Activated CD4-positive, alpha-beta T cell treated with anti-CD3 and anti-CD28 coated beads, Interleukin-2, amount 50 U/mL, for 16 hours (primary cell): Measurements from ENCODE around the gene SLC35F1.

Experiments
- DNase-seq: peaks from one replicate; pipeline ENCODE4 v3.0.0-alpha.2; 2020

SLC35F1 gene

DNA sequence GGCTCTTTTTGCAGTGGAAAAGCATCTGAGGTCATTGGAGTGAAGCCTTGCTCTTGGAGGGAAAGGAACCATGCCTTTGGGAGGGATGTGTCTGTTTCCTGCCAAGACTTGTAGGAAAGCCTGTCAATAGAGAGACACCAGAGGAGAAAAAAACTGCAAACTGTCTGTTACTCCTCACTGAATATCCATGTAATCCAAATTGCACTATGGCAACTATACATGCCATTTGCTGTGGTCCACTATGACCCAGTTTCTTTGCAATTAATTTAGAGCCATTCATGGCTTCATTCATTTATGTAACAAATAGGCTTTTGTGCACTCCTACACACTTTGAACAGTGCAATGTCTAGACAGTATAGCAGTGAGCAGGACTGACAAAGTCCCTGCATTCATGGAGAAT, 296.5 kb downstream of the SLC35F1 start:
- no peak for DNase-seq

DNA sequence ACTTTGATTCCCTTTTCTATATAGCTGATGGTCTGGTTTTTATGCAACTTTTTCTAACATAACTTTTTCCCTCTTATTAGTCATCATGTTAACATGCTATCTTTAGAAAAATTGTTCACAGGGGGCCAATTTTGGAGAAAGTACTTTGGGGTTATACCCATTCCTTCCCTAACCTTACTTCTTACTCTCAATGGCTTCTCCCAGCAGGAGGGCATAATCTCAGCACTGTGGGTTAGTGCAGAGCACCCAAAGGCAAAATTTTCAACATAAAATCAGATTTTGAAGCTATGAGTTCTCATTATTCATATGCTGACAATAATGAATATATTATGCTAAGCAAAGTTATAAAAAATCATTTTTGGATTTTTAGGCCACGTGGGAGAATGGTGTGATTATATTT, 299.2 kb downstream of the SLC35F1 start:
- DNase-seq: no peak

DNA sequence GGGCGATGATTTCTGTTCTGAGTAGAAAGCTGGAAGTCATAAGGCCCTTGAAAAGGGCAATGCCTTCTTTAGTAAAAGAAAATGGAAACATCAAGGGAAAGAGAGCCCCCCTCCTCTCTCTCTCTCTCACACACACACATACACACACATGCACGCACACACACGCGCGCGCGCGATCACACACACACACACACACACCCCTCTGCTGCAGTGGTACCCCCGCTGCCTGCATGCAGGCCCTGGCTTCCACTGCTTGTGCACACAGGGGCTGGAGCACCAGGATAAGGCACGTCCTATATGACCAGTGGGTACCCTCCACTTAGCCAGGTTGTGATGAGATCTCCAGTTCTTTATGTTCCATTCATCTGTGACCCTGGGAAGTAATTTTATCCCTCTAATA, 300.9 kb downstream of the SLC35F1 start:
- DNase-seq: no peak

DNA sequence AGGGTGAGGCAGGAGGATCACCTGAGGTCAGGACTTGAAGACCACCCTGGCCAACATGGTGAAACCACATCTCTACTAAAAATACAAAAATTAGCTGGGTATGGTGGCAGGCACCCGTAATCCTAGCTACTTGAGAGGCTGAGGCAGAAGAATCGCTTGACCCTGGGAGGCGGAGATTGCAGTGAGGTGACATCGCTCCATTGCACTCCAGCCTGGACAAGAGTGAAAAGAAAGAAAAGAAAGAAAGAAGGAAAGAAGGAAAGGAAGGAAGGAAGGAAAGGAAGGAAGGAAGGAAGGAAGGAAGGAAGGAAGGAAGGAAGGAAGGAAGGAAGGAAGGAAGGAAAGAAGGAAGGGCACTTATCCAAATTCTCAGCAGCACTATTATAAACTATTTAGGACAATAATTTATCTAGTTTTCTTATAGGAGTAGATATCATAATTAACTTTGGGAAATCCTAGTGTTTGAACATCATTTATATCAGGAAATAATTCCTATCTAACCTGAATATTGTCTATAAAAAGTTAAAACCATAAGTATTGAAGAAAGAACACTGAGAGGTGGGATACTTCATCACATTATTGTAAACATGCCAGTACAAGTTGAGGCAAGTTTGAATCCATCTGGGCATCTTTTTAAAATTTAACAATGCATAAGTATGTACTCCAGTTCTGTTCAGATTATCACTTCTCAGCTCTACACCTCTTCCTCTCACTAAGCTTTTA, 305.5 kb downstream of the SLC35F1 start:
- DNase-seq: no peak

DNA sequence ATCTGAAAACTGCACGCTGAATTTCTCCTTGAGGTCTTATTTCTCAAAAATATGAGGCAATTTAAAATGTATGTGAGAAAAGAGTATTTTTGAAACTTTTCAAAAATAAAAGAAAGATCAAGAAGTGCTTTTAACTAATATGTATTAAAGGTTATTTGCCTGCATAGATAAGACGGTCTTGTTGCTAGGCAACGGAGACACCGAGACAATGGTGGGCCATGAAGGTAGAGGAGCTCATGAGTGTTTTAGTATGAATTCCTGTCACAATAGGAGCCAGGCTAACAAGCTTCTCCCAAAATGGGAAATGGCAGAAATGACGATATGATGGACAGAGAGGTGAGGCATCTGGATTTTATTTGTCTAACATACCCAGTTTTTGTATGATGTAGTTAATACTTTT, 308.2 kb downstream of the SLC35F1 start:
- DNase-seq: no peak

DNA sequence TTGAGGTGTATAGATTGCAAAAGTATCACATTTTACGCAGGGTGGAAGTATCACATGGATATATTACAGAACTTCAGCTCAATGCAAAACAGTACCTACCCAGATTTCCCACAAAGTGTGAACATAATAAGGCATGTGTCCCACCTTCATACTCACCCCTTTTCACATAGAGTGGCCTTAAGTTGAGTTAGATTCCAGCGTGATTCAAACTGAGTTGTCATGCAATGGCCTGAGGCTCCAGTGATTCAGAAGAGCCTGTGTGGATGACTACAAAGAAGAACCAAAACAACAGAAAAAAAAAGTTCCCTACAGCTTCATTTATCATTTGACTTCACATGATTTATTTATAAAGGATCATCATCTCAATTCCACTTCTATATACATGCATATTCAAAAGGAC, 309.7 kb downstream of the SLC35F1 start:
- no peak for DNase-seq

DNA sequence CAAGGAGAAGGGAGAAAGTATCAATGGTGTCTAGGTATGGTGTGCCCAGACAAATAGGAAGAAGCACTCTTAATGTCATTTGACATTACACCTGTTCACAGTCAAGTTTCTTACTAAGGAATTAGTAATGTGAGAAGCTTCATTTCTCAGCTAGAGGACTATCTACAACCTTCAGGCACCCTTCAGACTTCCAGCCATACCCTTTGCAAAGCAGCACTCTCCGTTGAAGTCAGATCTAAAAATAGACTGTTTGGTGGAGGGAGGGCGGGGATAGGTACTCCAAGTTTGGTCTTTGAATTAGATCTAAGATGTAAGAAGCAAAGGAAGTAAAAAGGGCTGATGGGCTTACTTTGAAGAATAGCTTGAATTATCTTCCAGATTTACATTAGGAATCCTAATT, 311.1 kb downstream of the SLC35F1 start:
- DNase-seq: no peak

DNA sequence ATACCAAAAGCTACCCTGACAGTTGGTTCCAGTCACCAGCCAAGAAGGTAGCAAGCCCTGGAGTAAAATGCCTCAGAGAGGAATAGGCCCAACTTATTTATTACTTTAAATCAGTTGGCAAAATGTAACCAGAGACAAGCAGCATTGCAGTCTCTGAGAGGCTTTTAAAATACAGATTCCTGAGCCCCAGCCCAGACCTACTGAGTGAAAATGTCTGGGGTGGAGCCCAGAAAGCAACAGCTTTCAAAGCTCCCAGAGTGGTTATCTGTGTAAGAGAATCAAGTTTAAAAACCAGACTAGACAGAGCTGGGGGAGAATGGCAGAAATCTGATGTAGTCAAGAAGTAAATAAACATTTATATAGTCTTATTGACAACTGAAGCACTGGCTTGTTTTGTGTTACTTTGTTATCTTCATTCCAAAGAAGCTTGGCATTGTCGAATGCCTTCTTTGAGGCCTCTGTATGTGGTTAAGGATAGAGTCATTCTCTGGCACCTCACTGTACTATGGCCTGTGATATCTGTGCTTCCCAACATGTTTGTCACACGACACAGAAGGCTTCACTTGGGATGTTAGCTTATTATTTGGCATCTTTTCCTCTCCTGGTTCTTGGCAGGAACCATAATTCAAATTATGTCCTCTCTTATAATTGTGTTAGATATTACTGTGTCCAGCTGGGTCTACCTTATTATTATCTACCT, 313.5 kb downstream of the SLC35F1 start:
- no peak for DNase-seq

DNA sequence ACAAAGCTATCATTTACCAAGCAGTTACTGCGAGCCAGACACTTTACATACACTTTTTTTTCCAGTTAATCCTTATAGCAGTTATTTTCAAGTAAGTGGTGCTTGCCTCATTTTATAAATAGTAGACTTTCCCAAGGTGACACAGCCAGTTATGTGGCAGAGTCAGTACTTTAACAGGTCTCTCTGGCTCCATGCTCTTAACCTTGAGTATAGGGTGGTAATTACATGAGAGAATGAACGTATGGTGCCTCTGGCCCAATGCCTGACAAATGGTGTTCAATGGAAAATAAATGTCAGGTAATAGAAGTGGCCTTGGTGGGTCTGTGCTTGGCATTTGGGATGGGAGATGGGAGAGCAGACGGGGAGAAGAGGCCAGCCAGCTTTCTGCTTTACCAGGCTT, 316.3 kb downstream of the SLC35F1 start:
- no peak for DNase-seq

DNA sequence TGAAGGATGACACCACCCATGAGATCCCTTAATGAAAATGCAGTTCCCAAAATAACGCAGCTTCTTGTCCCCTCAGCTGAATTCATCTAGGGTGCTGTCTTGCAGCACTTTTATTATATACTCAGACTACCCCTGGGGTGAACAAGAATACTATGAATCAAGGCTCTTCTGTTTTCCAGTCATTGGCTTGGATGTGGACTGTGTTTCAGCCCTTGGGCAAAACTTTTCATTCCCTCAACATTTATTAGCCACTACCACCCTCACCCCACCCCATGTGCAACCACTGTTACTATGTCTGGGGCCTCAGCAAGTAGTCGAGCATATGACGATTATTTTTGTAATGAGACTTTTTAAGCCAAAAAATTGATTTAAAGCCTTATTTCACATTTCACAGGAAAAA, 321.8 kb downstream of the SLC35F1 start:
- DNase-seq: no peak

DNA sequence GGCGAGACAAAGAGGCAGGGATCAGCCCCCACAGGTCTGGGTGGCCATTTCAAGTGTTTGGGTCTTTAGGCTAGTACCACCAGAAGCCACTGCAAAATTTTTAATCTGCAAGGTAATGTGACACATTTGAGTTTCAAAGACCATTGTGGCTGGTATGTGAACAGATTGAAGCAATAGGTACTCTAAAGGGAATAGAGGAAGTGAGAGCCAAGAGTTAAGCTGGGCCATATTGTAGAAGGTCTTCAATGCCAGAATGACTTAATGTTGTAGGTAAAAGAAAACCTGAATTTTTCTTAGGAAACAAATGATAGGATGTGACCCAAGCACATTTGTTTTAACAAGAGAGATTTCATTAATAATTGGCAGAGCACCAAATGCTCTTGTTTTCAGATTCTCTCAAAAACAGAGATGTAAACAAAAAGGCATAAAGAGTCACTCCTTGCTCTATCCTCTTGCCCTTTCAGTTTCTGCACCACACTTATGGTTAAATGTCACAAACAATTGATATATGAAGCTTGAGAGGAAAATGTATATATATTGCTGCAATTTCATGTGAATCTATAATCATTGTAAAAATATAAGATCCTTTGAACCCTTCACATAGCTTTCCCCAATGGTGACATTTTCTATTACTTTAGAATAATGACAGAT, 333.9 kb downstream of the SLC35F1 start:
- DNase-seq: no peak

DNA sequence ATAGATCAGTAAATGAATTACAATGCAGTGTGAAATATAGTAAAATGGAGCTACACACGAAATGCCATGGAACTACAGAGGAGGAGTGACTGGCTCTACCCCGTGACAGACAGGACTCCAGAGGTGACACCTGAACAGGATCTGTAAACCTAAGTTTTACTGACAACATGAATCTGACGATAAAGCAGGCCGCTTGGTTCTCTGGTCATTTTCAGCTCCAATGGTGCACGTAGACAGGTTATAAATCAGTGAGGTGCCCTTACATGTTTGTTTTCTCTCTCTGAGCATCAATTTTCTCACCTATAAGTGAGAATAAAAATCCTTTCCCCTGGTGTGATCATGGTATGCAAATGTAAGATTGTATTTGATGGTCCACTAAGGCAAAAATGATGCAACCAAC, 339.3 kb downstream of the SLC35F1 start:
- no peak for DNase-seq

DNA sequence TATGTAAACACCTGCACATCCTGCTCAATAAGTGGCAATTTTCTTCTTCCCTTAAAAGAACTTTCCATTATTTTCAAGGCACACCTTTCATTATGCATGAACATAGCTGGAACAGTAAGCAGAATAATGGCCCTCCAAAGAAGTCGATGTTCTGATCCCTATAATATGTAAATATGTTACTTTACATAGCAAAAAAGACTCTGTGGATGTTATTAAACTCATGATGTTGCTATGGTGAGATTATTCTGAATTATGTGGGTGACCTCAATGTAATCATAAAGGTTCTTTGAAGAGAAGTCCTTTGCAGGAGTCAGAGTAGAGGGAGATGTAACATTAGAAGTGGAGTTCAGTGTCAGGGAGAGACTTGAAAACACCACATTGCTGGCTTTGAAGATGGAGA, 341.1 kb downstream of the SLC35F1 start:
- DNase-seq: no peak

DNA sequence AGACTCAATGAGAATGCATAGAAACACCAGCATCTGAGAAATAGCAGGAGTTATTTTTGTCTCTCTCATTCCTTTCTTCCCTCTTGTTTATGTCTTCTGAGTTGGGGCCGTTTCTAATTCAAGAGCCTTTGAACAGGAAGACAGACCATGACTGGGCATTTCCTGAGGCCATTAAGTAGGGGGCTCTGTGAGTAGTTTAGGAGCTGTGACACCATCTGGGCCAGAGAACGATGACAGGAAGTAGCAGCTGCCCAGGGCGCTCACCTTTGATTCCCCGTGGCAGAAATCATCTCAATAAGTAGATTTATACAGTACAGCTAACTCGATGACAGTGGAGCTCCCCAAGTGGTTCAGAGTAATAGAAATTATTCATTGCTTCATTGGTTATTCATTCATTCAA, 342.6 kb downstream of the SLC35F1 start:
- DNase-seq: no peak

DNA sequence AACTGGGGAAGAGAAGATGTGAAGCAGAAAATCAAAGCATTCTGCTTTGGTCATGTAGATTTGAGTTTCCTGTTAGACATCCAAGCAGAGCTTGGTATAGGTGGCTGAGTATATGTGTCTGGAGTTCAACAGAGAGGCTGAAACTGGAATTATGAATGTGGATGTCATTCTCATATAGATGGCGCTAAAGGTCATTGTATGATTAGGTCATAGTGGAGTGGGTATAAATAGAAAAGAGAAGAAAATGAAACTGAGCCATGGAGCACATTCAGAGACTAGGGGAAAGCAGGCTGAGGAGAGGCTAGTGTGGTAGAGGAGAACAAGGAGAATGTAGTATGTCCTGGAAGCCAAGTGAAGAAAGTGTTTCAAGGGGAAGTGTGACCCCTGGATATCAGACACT, 345.4 kb downstream of the SLC35F1 start:
- DNase-seq: no peak

DNA sequence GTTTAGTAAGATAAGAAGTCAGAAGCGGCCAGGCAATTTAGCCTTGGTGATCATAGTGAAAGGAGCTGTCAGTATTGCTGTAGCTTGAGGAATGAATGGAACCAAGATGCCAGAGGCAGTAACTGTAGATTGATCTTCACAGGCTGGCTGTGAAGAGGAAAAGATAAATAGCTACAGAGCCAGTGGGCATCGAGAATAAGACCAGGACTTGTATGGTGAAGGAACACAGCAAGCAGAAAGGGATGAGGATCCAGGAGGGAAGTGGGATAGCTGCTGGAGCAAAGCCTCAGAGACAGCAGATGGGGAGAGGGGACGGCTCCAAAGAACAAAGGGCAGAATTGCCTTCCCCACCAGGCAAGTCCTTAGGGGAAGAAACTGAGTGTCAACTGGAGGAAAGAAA, 346.7 kb downstream of the SLC35F1 start:
- DNase-seq: no peak

DNA sequence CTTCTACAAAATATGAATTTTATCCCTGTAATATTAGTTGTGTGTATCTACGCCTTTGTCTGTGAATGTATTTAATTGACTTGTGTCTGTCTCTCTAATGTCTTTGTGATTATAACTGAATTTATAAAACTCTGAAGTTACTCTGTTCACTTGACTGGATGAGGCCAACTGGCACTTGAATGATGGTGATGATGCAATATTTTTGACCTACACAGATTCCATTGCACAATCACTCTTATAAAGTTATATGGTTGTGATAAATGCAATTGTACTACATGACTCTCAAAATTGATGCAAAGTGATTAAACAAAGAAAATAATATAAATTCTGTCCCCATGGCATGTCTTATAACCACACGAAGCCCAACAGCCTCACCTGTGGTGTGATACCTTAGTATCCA, 353.8 kb downstream of the SLC35F1 start:
- no peak for DNase-seq

DNA sequence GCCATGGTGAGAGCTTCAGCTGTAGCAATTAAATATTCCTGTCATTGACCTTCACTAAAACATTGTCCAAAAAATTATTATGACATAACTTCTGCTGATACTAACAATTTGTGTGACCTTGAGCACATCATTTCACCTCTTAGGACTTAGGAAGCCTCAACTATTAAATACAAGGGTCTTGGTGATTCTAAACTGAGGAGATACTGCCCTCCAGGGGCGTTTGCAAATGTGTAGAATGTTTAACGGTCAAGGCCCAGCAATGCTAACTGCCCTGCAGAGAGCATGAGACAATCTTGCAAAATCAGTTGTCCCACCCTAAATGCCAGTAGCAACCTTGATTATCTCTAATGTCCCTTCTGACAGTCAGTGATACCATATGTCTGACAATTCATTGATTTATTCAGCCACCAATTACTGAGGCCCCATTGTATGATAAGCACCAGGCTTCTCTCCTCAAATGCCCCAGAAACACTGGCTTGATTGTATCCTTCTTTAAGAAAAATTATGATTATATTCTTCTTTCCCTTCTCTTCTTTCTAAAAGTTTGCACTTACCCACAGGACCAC, 356.9 kb downstream of the SLC35F1 start:
- DNase-seq: no peak

DNA sequence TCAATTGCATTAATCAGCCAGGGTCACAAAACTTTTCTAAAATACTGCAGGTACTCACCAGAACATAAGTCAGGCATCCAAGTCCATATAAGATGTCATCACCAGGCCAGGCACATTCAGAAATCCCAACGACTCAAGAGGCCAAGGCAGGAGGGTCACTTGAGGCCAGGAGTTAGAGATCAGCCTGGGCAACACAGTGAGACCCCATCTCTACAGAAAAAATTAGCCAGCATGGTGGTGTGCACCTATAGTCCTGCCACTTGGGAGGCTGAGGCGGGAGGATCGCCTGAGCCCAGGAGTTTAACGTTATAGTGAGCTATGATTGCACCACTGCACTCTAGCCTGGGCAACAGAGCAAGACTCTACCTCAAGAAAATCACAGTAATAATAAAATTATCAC, 362.6 kb downstream of the SLC35F1 start:
- no peak for DNase-seq

DNA sequence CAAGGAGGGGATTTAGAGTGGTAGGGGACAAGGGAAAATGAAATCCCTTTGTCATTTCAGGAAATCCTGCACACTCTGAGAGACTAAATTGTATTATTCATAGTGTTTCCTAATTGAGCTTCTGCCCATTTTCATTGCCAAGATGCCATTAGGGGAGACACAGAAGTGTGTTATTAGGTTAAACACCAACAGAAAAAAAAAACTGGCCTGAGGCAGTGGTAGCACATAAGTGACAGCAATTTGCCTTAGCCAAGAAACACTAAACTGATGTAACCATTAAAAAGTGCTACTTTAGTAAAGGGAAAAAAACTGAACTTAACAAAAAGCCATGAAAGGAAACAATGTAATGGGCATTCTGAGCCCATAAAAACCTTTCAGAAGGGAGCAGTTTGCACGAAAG, 370.6 kb downstream of the SLC35F1 start:
- no peak for DNase-seq

DNA sequence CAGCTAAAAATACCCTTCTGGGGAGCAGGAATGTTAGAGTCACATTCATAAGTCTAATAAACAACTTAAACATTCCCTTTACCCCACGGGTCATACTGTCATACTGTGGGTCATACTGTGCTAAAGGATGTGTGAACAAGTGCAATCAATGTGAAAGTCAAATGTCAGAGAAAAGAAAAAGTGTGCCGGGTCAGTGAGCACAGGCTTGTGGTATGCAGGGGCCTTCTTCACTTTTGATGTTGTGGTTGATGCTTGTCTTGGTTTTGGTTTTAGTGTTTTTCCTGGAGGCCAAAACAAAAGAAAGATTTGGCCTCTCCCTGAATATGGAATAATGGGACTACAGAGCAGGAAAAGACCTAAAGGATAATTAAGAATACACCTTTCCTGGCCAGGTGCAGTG, 373.1 kb downstream of the SLC35F1 start:
- peak; percentile 6 for DNase-seq

DNA sequence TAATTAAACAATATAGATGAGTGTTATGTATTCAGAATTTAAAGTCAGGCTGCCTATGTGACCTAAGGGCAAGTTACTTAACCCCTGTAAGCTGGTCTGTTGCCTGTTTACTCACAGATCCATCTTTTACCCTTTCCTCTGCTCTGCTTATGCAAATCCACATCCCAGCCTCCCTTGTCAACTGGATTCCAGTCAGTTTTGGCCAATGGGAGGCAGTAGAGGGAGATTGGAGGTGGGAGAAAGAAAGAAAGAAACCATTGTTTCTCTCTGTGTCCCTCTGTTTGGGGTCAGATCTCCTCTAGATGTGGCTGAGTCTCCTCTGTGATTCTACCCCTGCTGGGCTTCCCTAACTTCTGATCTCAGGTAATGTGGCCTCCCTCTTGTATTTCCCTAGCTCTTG, 374.2 kb downstream of the SLC35F1 start:
- DNase-seq: no peak

DNA sequence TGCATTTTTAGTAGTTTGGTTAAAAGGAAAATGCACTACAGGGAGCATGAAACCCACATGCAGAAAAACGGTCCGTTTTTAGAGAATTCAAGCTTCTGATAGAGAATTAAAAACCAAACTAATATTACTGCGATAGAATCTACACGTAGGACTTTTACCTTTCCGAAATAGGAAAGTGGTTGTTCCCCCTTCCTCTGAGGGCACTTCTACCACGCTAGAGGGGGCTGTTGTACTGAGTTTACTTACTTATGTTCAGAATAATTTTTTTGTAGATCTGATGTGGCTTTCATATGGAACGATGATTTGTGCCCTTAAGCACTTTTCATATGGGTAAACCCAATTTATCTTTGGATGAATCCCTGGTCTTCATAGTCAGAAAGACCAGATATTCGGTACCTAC, 376.7 kb downstream of the SLC35F1 start:
- DNase-seq: peak; percentile 46

DNA sequence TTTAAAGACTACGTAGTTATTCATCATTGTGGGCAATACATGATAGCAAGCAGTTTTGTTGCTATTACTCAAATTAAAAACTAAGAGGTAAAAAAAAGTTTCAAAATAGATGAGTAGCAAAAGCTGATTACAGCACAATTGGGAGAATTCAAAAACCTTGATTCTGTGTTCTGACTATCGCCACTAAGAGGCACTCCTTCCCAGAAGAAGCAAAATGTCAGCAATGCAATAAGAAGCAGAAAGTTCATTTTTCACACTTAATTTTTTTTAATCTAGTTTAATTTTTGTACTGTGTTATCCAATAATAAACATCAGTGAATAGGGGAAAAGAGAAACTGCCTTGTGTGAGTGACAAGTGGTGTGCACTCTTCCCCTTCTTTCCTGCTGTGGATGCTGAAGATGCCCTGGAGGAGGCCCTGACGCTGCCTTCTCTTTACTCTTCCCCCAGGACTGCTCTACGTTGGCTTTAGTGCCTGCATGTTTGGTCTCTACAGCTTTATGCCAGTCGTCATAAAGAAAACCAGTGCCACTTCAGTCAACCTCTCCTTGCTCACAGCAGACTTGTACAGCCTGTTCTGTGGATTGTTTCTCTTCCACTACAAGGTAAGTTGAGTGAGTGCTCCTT, 377.8 kb downstream of the SLC35F1 start:
- DNase-seq: no peak
